ENCODE results near the gene C19orf53. TPM values are rescaled to one million over a fixed set of nuclear protein-coding genes. Genes with fewer than 3 reads are reported as not detected.

C19orf53 gene
- total RNA-seq, 4 donors from 2014 or later, result 90.1 to 133 (median 113) TPM

DNA sequence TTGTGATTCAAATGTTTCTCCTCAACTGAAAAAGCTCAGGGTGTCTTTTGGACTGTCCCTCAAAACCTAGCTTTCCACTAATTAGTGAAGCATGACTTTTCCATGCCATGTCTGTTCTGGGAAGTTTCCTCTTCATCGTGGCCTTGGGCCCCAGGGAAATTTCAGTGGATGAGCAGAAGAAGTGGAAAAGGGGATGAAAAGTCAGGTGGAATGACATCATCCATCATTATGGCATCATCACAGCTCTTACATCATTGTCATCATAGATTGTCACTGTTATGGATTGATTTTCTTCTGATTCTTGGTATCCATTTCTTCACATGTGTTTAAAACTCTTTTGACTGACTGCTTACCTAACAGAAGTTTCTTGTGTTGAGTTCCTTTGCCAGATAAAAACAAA lies 36.2 kb upstream of the C19orf53 start:
- TF ChIP-seq, protein P1, sequence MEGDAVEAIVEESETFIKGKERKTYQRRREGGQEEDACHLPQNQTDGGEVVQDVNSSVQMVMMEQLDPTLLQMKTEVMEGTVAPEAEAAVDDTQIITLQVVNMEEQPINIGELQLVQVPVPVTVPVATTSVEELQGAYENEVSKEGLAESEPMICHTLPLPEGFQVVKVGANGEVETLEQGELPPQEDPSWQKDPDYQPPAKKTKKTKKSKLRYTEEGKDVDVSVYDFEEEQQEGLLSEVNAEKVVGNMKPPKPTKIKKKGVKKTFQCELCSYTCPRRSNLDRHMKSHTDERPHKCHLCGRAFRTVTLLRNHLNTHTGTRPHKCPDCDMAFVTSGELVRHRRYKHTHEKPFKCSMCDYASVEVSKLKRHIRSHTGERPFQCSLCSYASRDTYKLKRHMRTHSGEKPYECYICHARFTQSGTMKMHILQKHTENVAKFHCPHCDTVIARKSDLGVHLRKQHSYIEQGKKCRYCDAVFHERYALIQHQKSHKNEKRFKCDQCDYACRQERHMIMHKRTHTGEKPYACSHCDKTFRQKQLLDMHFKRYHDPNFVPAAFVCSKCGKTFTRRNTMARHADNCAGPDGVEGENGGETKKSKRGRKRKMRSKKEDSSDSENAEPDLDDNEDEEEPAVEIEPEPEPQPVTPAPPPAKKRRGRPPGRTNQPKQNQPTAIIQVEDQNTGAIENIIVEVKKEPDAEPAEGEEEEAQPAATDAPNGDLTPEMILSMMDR (IDR thresholded peaks at IDR 0.05; ENCODE audit: low read depth), result no peak

DNA sequence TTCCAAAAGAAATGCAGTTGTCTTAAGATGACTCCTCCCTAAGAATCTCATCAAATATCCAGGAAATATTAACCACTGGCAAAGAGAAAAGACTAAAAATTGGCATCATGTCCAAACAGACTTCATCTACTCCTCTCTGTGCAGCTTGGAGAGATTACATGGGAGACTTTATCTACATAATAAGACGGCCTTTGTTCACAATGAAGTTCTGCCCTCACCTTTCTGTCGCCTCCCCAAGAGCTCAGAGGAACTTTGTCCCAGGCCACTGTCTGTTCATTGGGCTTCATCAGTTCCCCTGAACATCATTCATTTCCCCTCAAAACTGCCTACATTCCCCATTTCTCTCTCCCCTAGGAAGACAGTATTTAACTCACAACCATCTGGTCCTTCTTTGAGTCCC lies 32.4 kb upstream of the C19orf53 start:
- TF ChIP-seq, protein P1 (IDR thresholded peaks at IDR 0.05; ENCODE audit: low read depth), result no peak

DNA sequence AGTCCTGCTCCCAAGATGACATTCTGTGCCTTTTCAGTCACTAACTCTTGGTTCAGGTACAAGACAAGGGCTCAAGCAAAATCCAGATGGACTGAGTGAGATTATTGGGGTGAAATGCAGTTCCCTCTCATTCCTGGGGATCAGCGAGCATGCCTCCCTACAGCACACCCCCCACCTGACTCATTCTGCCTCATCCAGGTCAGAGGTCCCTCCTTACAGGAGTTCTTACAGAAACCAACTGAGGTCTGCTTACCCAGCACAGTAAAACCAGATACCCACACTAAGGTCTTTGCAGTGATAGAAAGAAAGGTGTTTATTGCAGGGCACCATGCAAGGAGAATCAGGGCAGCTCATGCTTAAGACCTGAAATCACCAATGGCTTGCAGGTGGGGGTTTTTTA lies 31.5 kb upstream of the C19orf53 start:
- TF ChIP-seq, protein P1 (IDR thresholded peaks at IDR 0.05; ENCODE audit: low read depth), result no peak

DNA sequence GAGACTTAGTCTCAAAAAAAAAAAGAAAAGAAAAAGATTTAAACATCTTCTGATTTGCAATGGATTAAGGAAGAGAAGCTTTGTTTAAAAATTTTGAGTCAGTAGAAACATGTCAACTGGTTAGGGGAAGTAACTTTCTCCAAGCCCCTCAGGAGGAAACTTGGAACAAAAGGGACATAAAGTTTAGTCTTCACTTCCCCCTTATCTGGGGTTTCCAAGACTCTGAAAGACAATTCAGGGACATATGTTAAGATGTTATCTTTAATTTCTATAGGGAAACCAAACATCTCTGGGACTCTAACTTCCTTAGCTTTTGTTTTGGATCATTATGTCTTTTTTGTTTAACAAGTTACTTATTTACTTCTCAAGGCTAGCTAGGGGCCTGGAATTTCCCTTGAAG lies 30.1 kb upstream of the C19orf53 start:
- TF ChIP-seq, protein P1 (IDR thresholded peaks at IDR 0.05; ENCODE audit: low read depth), result no peak

DNA sequence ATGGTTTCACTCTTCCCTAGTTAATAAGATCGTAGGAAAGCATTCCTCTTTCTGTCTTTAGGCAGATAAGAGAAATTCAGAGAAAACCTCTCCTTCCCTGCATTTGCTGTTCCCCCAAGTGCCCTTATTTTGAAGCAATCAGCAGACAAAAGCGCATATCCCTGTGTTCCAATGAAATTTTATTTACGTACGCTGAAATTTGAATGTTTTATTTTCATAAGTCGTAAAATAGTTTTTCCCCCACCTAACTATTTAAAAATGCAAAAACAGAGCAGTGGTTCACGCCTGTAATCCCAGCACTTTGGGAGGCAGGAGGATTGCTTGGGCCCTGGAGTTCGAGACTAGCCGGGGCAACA lies 27.2 kb upstream of the C19orf53 start:
- TF ChIP-seq, protein P1 (IDR thresholded peaks at IDR 0.05; ENCODE audit: low read depth), result no peak

DNA sequence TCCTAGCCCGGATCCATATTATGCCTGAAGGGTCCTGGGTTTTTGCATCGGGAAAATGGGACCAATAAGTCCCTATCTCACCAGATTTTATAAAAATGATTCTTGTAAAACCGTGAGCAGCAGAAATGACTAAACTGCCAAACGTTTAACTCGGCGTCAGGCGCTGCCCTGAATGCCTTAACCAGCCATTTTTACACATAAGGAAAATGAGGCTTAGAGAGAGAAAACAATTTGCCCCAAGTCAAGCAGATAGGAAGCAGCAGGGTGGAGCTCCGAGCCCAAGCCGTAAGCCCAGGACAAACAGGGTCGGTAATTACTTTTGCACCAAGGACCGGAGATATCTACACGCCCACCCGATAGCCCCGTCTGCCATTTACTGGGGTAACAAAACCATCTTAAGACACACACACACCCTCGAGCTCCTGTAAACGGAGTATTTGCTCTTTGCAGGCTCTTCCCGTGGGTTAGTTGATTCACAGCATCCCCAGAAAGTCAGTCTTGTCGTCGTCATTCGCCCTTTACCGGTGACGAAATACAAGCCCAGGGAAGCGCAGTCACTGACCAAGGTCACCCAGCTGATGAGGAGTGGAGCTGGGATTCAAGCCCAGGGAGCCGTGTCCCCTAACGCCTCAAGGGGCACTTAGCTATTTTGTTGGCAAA lies 26.0 kb upstream of the C19orf53 start:
- TF ChIP-seq, protein P1 (IDR thresholded peaks at IDR 0.05; ENCODE audit: low read depth), result no peak

DNA sequence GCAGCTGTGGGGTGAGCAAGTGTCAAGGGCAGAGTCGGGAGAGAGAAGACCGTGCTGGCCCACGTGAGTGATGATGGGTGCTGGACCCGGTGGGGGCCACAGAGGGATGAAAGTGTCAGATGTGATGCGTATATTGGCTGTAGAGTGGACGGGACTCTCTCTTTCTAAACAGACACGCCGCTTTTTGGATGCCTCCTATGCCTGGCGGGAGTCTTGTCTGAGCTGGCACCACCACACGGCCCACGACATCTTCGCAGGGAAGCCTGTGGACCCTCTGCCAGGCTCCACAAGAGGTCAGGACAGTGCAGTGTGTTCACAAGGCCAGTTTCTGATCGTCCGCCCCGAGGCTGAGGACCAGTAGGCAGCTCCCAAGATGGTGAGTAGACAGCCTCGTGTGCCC lies 22.8 kb upstream of the C19orf53 start:
- TF ChIP-seq, protein P1 (IDR thresholded peaks at IDR 0.05; ENCODE audit: low read depth), result no peak

Measured in subcutaneous adipose tissue (tissue), 4 donors.